A673 (cell line): Measurements from ENCODE around the gene PTBP1.

Source experiments
- CTCF ChIP-seq: fragments of 300-800, 200-600 bp; sonication (generic); conservative IDR thresholded peaks from 2 replicates; pipeline ENCODE4 v1.5.1; 2017; ENCODE audit warnings: low read depth, mild to moderate bottlenecking, antibody characterized with exemption, low read length, moderate library complexity, mixed read lengths
- EZH2 ChIP-seq: fragments of 200-600 bp; sonication (generic); IDR thresholded peaks from 2 replicates; pipeline ENCODE4 v1.6.1; 2017; ENCODE audit warnings: borderline replicate concordance, low read depth, mild to moderate bottlenecking, mixed read lengths, antibody characterized with exemption, low read length; ENCODE audit not compliant: poor library complexity, severe bottlenecking

- TF ChIP-seq CTCF (no peak), EZH2 (no peak)
Observed at GRCh38 chr19:757811-758668, 39.2 kb upstream of the PTBP1 start.
